OCI-LY3 (cell line): Measurements from ENCODE around the gene TOP2A.

Experiments used
- CTCF ChIP-seq: fragments of 200-600, 300-600 bp; sonication (generic); IDR thresholded peaks from 2 replicates; pipeline ENCODE4 v1.5.1; 2014; ENCODE audit warnings: antibody characterized with exemption, low read length, low read depth
- EZH2phosphoT487 ChIP-seq: fragments of 200-600 bp; shearing (Covaris generic); IDR thresholded peaks from 2 replicates; pipeline ENCODE4 v1.6.1; 2018; ENCODE audit warnings: antibody characterized with exemption, mixed run types, low read depth

- TF ChIP-seq CTCF = no peak
- TF ChIP-seq EZH2phosphoT487 = no peak
Observed at GRCh38 chr17:40373324-40373723, 44.4 kb downstream of the TOP2A start.
